NCI-H2171 treated with DMSO at 0.1 percent for 48 hours (cell line): ENCODE data around the gene MAP2.

Source experiments
- DNase-seq: peaks from one replicate; lab custom pipeline; 2025; lab: John Stamatoyannopoulos, UW

MAP2 gene

DNA sequence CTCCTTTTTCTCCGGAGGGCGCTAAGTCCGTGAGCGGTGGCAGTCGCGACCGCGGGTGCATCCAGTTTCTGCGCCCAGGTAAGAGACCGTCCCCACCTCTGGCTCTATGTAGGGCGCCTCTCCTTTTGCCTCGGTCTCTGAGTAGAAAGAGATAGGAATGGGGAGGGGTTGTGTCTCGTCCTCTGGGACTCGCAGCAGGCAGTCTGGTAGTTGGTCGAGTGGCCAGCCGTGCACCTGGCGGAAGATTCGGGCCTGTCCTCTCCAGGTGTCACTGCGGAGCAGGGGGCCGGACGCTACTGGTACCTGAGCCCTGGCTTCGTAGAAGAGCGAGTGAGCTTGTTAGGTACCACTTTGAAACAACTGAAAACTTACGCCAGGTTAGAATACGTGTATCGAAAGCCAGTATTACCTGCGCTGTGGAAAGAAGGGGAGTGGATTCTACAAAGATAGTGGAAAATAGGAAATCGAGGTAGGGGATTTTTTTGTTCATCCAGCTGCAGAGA lies 403 bp downstream of the MAP2 start:
- DNase-seq = peak; percentile 79

- peak; percentile 54 for DNase-seq
Measured at GRCh38 chr2:209424781-209425470, 1.1 kb downstream of the MAP2 start.

GRCh38 chr2:209425471-209426071 lies 1.7 kb downstream of the MAP2 start:
- DNase-seq = peak; percentile 72

DNA sequence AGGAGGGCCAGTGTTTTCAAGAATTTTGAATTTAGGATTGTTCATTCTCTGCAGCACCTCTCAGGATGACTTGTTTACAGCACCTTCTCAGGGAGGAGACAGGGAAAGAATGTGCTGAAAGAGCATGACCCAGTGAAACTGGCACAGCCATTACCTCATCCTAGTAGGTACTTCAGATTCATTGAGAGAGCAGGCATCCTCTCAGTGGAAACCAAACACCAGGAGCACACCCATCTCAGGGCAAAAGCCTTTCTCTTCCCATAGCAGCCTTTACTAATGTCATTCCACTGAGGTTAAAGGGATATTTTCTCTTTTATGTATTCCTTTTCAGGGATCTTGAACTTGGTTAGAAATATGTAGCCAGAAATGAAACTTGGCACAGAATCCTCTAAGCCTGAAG lies 2.6 kb downstream of the MAP2 start:
- peak; percentile 84 for DNase-seq

- no peak for DNase-seq
Measured at GRCh38 chr2:209431701-209432100, 7.9 kb downstream of the MAP2 start.

DNA sequence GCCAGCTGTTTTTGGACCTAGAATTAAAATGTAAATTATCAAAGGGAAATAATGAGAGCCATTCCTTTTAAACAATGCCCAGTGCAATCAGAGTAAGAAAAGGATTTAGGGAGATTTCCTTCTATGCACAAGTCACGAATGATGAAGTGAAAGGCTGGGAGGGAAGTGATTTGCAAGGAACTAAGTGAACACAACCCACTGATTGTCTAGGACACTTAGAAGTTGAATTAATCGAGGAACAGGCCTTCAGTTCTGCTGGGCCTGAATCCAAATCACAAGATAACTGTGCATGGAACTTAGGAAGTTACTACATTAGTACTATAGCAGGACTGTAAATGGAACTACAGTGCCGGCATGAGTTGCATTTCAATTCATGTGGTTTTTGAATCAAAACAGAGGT lies 17.7 kb downstream of the MAP2 start:
- DNase-seq = no peak

DNA sequence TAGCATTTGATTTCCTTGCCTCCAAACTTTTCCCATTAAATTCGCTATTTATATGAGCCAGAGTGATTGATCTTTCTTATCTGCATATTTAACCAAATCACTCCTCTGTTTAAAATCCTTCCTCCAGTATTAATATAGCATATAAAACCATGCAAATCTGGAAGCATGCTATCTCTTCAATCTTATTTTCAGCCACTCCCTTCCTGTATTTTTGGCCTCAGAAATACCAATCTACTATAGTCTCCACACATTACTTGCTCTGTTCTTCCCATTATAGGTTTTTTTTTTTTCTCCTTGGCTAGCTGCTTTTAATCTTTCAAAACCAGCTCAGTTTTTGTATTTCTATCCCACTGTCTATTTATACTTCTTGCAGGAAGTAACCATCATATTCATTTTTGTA lies 19.1 kb downstream of the MAP2 start:
- no peak for DNase-seq

DNA sequence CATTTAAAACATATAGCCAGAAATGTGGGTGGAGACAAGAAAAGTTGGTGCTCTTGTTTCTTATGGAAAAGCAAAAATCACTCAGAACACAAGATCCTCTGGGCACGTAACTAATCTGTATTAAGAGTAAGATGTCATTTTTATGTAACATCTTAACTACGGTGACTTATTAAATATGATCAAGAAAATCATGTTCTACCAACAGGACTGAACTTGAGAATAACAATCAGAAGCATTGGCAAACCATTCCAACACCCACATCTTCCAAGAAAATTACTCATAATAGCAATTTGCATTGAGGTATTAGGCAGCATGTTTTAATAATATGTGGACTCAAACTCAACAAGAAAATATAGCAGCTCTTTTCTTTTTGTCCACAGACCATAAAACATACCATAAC lies 21.6 kb downstream of the MAP2 start:
- no peak for DNase-seq

- peak; percentile 69 for DNase-seq
Measured at GRCh38 chr2:209451209-209451834, 27.5 kb downstream of the MAP2 start.

- no peak for DNase-seq
Measured at GRCh38 chr2:209456489-209456888, 32.6 kb downstream of the MAP2 start.

DNA sequence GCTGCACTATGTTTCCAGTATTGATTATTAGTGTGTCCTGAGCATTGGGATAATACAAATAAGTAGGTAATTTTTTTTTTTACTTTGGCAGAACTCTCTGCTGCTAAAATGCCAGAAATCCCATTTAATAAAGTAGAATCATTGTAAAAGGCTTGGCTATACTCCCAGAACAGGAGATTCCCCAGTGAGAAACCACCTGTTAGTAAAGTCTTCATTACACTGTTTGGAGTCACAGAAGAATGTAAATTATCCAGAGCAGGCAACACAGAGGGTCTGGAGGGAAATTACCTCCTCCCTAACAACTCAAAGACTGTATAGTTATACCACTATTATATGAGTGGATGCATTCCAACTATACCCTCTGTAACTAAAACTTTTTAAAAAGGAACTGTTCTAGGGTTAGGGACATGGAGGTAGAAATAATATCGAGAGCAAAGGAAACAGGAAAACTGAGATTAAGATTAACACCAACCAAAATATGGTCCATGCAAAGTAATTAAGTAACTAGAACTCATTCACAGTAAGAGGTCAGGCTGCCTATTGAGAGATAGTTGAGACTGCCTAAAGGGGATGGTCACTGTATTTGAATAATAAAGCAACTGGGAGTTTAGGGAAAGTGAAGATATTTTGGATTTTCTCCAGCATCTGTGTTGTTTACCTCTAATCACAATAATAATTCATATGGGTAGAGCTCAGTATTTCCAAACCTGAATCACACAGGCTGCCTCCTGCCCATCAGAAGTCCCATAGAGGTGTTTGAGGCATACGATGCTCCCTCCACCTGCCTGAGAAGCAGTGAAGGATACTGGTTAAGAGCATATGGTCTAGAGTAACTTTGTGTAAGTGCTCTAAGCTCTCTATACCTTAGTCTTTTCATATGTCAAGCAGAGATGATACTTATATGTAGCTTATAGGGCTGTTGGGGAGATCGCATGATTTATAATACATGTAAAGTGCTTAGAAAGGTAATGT lies 34.4 kb downstream of the MAP2 start:
- DNase-seq = peak; percentile 73

DNA sequence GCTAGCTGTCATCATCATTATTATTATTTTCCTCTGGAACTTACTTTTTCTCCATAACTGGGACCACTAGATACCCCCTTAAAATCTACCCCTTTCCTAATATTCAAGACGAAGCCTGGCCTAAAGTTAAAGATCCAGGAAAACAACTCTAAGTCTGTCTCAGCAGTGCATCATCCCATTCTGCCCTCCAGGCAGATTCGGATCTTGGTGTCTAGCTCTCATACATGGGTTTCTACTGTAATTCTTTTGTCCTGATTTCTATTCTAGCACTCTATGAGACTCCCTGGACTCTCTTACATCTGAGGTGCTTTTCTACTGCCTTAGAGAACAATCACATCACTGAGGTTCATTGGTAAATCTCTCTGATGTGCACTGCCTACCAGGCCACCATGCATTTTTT lies 35.5 kb downstream of the MAP2 start:
- DNase-seq = no peak

DNA sequence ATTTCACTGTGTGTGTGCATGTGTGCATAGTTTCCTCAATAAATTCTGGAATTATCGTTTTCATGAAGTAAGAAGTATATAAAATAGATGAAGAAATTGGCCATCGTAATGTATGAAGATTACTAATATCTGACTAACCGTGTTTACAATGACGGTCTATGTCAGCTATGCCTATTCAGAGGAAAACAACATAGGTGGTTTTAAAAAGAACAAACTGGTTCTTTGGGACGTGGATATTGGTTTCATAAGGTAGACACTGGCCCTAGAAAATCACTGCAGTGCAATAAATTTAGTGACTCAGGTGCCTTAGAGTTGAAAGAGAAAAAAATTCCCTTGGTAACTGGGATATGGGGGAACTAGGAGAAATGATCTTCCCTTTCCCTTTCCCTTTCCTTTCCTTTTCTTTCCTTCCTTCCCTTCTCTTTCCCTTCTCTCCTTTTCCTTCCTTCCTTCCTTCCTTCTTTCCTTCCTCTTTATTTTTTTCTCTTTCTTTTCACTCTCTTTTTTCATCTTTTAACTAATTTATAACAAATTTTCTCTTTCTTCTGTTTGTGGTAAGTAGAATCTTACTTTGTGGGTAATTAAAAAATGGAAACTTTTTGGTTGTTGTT lies 36.4 kb downstream of the MAP2 start:
- no peak for DNase-seq

- peak; percentile 42 for DNase-seq
Measured at GRCh38 chr2:209463226-209463625, 39.4 kb downstream of the MAP2 start.

DNA sequence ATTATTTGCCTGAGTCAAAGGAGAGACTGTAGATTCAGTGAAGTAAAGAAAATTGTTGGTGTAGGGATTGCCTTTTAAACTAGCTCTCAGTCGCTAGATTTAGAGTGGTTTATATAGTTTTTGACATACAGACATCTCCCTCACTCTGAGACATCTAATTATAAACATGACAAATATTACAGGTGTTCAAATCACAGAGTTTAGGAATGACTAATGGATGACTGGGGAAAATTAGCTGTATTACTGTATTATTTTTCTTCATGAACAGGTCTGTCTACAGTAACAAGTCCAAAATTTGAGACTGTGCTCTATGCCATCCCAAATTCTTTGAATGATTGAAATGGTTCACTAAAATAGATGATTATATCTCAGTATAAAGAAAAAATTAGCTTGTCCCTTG lies 40.0 kb downstream of the MAP2 start:
- DNase-seq = no peak

GRCh38 chr2:209468846-209469245 lies 45.0 kb downstream of the MAP2 start:
- no peak for DNase-seq

- no peak for DNase-seq
Measured at GRCh38 chr2:209469481-209469880, 45.6 kb downstream of the MAP2 start.

DNA sequence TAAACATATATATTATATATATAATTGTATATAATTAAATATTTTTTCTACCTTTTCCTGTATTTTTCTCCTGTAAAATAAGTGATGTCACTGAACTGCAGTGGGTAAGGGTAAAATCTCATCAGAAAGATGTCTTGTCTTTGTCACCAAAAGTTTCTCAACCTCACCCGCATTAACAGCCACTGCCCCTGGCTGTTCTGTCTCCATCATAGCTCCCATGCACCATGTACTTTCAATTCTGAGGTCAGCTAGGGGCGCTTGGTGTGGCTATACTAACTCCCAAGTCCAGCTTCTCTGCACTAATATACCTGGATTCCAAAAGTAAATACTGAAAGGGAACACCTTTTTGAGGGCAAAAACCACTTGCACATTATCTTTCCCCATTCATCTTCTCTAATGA lies 46.6 kb downstream of the MAP2 start:
- DNase-seq = no peak

DNA sequence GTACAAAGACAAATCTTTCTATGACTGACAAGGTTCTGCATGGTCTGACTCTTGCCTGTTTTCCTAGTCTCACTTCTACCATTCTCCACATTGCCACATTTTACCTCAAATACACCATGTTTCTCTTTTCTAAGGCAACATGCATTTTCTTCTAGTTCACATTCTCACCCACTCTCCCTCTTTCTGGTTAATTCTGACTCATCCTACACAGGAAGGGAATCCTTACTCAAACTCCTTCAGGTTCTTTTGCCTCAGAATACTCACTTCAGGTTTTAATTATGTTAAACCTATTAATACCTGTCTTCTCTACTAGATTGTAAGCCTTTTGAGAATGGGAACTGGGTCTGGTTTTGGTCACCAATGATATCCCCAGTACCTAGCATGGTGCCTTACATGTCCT lies 47.2 kb downstream of the MAP2 start:
- no peak for DNase-seq

DNA sequence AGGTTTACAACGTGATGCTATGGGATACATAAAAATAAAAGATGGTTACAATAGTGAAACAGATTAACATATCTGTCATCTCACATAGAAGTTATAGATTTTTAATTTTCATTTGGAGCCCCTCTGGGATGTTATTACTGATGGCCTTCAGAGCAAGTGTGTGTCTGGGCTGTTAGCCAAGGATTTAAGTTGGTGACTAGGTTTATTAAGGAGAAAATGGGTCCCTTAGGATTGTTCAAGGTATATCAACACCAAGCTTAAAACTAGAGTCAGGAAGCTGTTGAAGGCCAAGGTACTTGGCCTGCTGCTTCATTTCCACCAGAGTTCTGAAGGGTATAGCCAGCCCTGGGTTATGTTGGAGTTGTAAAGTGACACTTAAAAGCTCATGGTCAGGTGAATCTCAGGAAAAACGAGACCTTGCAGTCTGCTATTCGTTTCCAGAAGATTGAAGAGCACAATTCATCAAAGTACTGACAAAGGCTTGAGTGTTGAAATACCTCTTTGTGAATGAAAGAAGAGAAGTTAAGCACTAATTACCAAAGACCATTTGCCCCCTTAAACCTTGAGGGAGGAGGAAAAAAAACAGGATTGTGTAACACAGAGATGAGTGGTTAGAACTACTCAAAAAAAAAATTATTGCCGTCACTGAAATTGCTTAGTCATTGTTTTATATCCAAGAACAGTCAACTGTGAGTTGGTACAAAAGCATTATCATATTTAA lies 48.4 kb downstream of the MAP2 start:
- DNase-seq = peak; percentile 87

- no peak for DNase-seq
Measured at GRCh38 chr2:209472871-209473270, 49.0 kb downstream of the MAP2 start.
